ENCODE results near the gene INPP5A.
"Not testable (repeated sequence)": the region's sequence is repeated elsewhere in the genome, so short reads cannot be mapped to it uniquely, and the experiment has no call there.

Gene INPP5A

DNA sequence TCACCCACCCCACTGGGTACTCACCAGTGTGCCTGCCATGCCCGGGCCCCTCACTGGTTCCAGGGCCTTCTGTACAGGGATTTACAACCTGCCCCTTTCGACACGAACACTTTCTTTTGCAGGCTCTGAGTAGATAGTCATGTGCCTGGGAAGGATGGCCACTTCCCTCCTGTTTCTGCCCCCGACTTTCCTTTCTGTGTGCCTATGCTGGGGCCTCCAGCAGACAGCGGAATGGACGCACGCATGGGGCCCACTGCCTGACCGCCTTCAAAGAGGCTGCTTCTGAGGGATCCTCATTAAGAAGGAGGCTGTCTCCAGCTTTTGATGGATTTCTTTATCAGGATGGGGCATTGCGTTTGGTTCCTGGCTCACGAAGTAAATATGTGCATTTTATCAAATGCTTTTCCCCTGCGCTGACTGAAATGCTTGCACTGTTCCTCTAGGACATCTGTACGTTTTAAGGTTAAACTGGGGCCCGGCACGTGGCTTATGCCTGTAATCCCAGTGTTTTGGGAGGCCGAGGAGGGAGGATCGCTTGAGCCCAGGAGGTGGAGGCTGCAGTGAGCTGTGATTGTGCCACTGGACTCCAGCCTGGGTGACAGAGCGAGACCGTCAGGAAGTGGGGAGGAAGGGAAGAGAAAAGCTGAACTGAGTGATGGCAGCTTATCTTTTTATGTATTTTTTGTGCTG is 277.7 kb downstream of the INPP5A start:
- DNase-seq (ENCODE audit: low read depth): no peak

DNA sequence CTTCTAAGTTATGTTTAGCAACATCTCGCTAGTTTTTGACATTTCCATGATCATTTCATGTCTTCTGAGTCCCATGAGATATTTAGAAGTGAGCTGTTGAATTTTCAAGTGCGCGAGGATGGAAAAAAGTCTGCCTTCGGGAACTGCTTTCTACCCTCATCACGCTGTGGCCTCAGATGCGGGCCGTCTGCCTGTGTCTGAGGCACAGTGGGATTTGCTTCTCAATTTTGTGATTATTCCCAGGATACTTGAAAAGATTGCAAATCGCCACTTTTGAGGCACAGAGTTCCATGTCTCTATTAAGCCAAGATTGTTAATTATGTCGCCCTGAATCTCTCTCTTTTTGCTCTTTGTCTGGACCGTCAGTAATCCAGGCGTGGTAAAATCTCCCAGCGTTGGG is 279.1 kb downstream of the INPP5A start:
- DNase-seq (ENCODE audit: low read depth): no peak

DNA sequence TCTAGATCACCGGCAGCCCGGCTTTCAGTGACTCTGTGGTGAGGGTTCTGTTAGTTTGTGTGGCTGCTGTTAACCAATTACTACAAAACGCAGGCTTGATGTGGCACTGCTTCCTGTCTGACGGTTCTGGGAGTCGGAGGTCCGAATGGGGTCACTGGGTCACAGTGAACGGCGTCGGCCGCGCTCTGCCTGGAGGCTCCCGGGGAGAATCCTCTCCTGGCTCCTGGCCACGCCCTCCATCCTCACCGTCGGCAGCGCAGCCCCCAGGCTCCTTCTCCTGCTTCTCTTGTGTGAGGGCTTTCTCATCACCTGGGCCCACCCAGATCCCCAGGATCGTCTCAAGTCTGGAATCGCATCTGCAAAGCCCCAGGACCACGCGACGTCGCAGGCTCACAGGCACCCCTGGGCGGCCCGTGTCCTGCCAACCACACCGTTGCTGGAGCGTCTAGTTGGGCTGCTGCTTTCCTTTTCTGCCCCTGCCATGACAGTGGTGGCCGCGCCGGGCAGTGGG is 280.2 kb downstream of the INPP5A start:
- DNase-seq (ENCODE audit: low read depth): no peak

DNA sequence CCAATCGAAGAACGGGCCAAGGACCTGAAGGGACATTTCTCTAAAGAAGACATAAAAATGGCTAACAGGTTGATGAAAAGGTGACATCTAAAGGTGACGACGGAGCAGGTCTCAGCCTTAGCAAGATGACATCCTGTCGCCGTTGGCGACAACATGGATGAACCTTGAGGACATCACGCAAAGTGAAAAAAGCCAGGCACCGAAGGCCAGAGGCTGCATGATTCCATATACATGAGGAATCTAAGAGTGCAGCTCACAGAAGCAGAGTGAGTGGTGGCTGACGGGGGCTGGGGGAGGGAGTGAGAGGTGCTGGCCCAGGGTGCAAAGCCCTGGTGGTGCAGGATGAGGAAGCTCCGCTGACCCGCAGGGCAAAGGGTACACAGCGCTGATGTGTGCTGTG is 282.5 kb downstream of the INPP5A start:
- DNase-seq (ENCODE audit: low read depth): no peak

DNA sequence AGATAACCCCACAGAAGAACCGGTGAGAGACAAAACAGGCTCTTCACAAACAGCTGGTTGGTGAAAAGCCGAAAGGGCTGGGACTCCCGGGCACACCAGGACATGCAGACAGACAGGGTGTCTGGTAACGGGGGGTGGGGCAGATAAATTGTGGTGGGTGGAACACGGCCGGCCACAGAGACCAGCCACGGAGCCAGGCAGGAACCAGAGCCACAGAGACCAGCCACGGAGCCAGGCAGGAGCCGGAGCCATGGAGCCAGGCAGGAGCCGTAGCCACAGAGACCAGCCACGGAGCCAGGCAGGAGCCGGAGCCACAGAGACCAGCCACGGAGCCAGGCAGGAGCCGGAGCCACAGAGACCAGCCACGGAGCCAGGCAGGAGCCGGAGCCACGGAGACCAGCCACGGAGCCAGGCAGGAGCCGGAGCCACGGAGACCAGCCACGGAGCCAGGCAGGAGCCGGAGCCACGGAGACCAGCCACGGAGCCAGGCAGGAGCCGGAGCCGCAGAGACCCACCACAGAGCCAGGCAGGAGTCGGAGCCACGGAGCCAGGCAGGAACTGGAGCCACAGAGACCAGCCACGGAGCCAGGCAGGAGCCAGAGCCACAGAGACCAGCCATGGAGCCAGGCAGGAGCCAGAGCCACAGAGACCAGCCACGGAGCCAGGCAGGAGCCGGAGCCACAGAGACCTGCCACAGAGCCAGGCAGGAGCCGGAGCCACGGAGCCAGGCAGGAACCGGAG is 288.4 kb downstream of the INPP5A start:
- not testable (repeated sequence) for DNase-seq (ENCODE audit: low read depth)

DNA sequence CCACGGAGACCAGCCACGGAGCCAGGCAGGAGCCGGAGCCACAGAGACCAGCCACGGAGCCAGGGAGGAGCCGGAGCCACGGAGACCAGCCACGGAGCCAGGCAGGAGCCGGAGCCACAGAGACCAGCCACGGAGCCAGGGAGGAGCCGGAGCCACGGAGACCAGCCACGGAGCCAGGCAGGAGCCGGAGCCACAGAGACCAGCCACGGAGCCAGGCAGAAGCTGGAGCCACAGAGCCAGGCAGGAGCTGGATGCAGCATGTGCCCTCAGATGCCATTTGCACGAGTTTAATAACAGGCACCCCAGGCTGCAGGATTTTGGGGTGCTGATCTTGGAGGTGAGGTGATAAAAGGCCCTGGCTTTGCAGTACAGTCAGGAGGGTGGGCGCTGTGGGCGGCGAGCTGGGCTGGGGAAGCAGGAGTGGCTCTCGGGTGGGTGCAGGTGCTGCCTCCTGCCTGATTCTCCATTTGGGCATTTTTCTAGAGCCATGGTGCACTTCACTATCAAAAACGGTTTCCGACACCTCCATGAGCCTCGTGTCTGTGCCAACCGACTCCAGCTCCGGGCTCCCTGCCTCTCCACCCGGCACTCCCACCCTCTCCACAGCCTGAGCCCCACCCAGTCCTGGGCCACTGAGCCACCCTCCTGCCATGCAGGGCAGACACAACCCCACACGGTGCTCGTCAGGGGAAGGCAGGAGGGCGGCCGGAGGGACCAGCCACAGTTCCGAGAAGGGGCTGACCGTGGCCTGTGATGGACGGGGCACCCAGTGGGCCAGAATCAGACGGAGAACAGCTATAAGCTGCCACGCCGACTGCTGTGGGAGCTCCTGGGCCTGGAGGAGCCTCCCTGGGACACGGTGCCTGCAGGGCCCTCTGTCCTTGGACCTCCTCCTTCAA is 289.2 kb downstream of the INPP5A start:
- no peak for DNase-seq (ENCODE audit: low read depth)

DNA sequence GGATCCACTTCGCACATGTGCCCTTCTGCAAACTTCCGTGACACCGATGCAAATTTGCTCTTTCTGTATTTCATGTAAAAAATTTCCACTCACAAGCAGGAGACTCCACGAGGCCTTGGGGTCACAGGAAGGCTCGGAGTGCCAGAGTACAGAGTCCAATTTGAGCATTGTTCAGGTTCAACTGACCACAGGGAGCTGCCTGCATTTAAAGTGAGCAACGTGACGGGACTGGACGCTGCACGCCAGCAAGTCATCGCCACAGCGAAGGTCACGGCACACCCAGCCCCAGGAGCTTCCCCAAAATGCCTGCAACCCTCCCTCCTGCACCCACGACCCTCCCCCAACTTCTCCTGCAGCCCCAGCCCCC is 289.8 kb downstream of the INPP5A start:
- DNase-seq (ENCODE audit: low read depth): no peak

DNA sequence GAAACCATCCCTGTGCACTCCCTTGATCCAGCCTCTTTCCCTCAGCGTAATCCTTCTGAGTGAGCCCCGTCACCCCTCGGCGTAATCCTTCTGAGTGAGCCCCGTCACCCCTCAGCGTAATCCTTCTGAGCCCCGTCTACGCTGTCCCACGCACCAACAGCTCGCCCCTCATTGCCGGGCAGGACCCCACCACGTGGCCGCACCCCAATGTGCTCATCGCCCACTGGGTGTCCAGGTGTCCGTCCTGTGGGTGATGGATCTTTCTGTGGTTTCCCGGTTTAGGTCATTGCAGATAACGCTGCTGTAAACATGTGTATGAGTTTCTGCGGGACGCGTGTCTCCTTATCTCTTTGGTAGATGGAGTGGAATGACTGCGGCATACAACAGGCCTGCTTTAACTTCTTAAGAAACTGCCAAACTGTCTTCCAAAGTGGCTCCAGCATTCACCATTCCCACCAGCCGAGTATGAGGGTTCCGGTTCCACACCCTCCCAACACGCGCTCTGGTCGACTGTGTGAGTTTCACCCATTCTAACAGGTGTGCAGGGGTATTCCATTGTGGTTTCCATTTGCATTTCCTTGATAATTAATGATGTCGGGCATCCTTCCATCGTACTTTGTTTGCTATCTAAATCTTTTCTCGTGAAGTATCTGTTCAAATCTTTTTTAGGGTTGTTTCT is 290.4 kb downstream of the INPP5A start:
- DNase-seq (ENCODE audit: low read depth): no peak

DNA sequence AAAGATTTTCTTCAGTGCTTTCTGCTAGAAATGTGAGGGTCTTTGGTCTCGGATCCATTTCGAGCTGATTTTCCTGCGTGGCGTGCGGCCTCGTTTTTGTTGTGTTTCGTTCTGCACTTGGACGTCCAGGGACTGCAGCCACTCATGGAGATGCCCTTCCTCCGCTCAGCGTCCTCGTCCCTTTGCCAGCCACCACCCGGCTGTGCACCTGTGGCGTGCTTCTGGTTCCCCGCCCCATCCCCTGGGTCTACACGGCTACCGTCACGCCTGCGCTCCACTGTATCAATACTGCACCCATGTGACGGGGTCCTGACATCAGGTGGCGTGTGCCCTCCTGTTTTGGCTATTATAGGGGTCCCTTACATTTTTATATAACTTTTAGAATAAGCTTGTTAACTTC is 291.1 kb downstream of the INPP5A start:
- DNase-seq (ENCODE audit: low read depth): no peak

DNA sequence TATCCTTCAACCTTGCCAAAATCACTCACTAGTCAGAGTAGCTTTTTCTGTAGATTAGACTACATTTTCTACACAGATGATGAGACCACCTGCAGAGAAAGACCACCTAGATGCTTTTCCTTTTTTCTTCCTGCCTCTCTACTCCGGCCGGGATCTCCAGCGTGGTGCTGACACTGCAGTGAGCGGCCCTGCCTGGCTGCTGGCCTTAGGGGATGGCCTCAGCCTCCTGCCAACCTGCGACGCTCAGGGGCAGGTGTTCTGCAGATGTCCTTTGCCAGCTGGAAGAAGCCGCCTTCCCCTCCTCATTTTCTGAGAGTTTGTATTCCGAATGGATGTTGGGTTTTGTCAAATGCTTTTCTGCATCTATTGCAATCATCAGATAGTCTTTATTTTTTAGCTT is 291.8 kb downstream of the INPP5A start:
- DNase-seq (ENCODE audit: low read depth): no peak

DNA sequence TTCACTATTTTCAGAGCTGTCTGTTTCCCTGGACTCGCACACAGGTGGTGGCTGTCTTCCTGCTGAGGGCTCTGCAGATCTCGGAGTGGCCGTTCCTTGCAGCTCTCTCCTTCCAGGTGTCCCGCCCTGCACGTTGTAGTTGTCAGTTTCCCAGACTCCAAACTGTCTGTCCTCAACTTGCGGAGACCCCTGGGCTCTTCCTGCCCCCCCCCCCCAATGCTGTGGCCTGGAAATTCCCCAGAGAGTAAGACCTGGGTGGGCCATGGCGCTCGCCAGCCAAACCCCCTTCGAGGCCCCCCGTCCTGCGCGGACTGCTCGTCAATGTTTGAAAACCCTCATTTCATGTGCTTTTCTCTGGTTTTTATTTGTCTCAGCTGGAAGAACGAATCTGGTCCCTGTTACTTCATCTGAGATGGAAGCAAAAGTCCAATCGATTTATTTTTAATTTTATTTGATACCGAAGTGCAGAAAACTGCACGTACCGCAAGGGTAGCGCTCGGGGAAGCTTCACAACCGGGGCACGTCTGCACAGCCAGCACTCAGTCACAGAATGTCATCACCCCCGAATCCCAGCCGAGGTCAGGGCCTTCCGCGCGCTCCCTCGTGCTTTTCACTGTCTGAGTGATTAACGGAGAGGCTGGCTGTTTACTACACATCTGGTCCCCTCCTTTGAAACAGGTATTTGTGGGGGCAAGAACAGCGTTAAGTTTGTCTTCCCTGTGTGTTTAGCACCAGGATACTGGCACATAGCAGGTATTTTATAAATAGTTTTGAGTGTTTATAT is 294.8 kb downstream of the INPP5A start:
- no peak for DNase-seq (ENCODE audit: low read depth)

Data from activated T-cell treated with anti-CD3 and anti-CD28 coated beads for 48 hours (primary cell).